GM04503 (cell line): ENCODE measurements around the gene IGLL1.

Source experiments
- DNase-seq: peaks from one replicate; pipeline ENCODE4 v3.0.0-alpha.2; 2012; ENCODE audit warnings: low read depth

Gene IGLL1

DNA sequence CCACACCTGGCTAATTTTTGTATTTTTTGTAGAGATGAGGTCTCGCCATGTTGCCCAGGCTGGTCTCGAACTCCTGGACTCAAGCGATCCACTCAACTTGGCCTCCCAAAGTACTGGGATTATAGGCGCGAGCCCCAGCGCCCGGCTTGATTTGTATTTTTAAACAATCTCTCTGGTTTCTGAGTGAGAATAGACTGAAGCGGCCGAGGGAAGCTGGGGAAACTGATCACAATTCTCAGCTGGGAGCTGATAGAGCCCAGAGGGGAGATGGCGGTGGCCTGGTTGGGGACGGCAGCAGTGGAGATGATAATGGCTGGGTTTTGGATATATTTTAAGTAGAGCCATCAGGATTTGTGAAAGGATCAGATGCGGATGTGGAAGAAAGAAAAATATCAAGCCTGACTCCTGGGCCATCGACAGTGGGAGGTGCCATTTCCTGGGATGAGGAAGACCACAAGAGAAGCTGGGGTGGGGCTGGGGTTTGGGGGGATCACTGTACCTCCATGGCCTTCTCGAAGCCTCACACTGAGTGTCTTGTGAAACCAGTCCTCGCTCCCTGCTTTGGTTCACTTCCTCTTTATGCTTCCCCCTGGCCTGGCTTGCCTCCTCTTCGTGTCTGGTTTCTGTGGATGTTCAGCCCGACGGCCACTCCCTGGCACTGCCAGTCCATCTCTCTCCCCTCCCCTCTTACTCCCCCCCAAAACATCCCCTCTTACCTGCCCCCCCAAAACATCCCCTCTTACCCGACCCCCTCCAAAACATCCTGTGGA lies 51.9 kb downstream of the IGLL1 start:
- DNase-seq: no peak

DNA sequence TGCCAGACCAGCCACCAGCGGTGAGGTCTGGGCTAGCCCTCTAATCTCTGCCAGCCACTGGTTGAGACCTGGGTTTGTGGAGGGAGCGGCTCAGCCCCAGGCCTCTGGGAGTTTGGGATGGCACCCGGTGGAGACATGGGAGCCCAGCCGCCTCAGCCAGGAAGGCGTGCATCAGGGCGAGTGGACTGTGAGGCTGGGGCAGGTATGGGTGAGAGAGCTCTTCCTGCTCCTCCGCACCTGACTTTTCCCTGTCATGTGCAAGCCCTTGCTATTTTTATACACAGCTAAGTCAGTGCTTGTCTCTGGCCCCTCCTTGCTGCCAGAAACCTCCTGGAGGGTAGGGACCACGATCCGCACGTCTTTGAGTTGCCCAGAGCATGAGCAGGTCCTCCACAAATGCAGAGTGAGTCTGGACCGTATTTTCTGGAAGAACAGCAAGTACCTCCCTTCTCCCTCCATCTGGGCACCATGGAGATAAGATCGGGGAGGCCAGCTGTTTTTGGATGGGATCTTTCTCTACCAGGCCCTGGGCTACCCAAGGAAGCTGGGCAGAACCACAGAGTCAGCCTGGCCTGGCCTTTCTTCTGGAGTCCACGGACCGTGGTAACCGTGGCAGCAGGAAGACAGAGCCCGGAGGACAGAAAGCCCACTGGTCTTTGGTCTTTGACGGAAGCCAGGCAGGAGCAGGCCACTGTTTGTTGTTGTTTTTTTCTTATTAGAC lies 53.3 kb downstream of the IGLL1 start:
- DNase-seq: no peak

DNA sequence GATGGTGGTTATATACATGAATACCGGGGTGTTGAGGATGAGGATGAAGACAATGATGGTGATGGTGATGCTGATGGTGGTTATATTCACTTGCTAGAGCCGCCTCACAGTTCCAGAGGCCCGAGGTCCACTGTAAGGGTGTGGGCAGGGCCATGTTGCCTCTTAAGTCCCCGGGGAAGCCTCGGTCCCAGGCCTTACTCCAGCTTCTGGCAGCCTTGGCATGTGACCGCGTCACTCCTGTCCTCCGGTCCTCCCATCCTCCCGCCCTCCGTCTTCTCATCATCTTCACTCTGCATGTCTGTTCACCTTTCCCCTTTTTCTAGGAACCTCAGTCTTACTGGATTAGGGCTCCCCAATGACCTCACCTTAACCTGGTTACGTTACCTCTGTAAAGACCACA lies 54.6 kb downstream of the IGLL1 start:
- DNase-seq: no peak

DNA sequence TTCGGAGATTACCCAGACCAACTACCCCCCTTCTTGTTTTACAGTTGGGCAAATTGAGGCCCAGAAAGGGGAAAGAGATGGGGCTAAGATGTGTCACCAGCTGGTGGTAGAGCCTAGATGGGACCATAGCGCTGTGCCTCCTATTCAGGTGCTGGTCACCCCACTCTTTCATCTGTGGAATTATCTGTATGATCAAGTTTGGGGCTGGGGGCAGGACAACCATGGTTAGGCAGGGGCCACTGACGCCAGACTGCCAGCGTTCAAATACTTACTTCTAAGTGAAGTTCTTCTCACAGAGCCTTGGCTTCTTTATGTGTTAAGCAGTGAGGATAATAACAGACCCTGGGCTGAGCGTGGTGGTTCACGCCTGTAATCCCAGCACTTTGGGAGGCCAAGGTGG lies 55.9 kb downstream of the IGLL1 start:
- no peak for DNase-seq

DNA sequence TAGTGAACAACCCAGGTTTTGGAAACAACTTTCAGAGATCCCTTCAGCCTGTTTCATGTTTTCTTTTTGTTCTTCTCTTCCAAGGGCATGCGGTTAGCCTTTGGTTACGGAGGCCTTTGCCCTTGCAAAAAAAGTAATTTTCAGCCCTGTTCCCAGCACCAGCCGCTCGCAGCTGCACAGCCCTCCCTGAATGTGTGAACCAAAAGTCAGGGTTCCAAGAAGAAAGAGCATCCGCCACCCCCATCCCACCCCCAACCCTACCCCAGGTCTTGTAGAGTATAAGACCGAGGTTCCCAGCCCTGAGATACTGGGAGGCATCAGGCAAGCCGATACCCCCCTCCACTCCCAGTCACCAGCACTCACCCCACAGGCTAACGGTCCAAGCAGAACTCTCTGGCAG lies 56.4 kb downstream of the IGLL1 start:
- no peak for DNase-seq
